Activated T-cell treated with anti-CD3 and anti-CD28 coated beads for 1 hour (primary cell): ENCODE data around the gene POLA2.

Experiments
- DNase-seq: peaks from one replicate; pipeline ENCODE4 v3.0.0-alpha.2; 2020; ENCODE audit warnings: low read depth

Gene POLA2

DNA sequence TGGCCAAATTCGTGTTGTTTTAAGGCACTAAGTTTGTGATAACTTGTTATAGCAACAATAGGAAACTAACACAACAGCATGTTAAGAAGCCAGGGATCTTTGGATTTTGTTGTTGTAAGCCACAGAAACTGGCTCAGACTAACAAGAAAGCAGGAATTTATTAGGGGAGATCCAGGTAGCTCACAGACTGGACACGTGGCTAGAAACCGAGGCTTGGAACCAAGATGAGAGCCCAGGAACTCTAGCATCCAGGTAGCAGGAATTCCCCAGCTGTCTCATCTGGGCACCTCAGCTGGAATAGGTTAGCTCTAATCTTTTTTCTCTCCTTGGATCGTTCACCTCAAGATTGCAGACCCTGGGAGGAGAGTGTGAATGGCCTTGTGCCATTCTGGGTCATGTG lies 24.9 kb downstream of the POLA2 start:
- no peak for DNase-seq

DNA sequence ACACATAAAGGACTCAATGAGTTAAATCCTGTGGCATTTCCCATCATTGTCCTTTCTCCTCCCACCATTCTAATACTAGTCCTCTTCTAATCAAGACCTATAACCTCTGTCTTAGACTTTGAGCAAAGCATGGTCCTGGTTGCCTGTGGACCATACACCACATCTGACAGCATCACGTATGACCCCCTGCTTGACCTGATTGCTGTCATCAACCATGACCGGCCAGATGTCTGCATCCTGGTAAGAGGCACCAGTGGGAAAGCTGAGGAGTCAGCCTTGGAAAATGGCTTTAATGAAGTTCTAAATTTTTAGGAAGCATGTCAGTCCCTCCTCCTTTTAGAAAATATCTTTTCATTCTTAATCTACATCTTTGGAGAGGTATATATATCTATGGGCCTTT lies 25.8 kb downstream of the POLA2 start:
- no peak for DNase-seq

DNA sequence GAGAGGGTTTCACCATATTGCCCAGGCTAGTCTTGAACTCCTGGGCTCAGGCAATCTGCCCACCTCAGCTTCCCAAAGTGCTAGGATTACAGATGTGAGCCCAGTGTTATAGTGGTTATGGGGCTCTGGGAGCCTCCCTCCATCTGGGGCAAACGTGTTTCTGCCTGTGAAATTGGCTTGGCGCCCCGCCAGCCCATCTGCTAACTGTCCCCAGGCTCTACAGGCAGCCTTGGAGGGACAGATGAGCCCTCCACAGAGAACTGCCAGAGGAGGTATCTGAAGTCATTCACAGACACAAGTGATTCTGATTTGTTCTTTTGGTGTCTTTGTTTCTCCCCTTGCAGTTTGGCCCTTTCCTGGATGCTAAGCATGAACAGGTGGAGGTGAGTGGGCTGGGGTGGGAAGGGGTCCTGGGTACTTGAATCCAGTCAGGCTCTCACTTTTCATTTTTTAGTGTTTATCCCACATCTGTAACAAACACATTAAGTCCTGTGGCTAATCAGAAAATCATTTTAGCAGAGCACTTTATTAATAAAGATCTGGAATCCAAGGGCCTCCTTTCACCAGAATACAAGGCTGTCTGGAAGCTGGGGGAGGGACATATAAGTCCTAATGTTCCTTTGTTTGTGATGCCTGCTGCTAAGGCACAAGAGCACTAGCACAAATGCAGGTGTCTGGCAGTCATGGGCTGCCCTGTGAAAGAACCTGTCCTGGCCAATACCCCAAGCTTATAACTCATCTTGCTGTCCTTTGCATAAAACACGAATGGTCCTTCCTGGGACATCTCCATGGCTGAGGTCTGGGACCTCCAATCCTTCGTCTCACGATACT lies 27.2 kb downstream of the POLA2 start:
- no peak for DNase-seq

DNA sequence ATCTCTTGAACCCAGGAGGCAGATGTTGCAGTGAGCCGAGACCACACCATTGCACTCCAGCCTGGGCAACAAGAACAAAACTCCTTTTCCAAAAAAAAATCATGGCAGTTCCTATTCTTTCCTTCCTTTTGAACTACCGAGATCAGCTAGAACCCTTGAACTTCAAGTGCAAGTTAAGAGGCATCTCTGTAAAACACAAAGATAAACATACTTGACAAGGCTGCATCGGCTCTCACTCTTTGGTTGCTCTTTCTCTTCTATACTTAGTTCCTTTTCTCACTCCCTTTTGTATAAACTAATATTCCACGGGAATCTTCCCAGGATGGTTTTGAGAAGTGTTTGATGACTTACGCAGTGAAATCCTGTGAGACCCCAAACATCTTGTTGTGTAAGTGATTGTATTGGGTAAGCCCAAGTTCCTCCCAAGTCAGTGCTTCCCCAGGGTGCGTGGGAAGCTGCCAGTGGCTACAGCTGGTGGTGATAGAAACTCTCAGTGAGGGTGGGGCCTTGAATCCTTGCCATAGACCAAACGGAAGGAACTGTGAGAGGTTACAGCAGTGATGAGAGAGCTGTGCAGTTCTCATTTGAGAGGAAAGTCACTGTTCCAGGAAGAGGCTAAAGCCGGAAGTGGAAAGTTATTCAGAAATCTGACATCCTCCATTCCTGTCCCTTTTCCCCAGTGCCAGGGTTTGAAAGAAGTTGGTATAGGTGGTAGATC lies 28.8 kb downstream of the POLA2 start:
- DNase-seq = no peak

DNA sequence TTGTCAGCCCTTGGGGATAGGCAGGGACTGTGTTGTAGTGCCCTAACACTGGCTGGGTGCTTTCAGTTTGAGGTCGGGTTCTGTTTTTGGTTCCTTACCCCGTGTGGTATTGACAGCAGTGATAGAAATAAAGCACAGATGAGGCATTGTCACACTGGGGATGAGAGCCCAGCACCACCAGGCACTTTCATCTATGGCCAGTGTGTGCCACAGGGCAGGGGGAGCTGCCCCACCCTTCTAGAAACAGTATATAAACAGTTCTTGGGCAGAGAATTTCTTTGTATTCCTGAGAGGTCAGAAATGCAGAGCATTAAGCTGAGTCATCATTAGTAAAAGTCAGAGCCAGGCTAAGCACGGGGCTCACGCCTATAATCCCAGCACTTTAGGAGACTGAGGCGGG lies 29.9 kb downstream of the POLA2 start:
- DNase-seq = no peak

DNA sequence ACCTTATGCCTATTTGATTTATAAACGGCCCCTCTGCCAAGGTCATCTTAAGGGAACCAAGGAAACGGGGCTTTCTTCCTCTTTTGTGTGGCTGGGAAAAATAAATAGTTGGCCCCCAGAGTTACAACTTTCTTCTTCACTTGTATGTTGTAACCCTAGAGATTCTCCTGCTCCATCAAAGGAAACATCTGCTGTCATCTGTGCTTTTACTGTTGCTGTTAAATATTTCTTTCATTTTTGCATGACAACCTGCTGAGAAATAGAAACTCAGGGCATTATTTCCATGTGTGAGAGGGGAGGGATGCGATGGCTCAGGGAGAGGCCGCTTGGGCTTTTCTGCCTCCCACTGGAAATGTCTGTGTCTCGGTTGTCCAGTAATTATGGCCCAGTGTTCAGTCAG lies 31.1 kb downstream of the POLA2 start:
- no peak for DNase-seq

- no peak for DNase-seq
These were observed 32.2 kb downstream of the POLA2 start for GRCh38 chr11:65293909-65294381.

DNA sequence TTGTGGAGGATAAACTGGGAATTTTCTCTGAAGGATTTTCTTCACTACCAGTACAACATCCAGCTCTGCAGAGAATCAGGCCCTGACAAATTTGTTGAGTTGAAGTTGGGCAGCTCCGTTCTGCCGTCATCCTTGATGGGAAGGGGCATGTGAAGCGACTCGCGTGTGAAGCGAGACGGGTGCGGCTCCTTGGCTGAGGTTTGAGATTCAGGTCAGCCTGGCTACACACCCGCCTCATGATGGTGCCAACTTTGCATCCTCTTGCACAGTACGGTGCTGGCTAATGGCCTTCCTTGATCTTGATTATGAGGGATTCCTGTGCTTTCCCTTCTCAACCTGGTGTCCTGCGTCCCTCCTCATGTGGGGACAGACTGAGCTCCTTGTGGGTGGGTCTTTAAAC lies 33.2 kb downstream of the POLA2 start:
- DNase-seq = no peak

DNA sequence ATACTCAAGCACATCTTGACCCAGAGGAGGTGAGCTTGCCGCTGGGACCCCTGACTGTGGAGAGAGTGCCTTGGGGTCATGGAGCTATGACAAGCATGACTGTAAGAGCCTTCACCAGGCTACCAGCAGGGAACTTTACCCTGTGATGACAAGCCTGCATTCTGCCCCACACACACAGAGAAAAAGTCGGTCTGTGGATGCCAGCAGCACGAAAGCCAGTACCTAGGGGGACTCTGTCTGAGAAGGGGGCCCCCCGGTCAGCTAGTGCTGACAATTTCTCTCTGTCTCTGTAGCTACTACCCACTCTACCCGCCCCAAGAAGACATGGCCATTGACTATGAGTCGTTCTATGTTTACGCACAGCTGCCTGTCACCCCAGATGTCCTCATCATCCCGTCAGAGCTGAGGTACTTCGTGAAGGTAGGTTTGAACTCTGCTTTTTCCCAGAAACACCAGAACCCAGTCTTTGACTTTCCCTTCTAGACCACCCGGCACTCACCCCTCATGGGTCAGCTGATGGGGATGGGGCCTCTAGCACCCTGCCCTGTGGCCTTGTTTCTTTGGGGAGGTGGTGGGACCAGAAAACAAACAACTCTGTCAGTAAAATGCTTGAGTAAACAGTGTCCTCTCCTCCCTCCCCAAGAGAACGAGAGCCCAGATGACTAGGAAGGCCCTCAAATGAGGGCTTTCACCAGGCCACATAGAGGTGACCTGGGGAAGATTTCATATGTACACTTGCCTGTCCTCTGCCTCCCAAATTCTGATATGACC lies 34.0 kb downstream of the POLA2 start:
- DNase-seq = no peak

GRCh38 chr11:65297026-65297672 lies 35.4 kb downstream of the POLA2 start:
- DNase-seq = no peak

DNA sequence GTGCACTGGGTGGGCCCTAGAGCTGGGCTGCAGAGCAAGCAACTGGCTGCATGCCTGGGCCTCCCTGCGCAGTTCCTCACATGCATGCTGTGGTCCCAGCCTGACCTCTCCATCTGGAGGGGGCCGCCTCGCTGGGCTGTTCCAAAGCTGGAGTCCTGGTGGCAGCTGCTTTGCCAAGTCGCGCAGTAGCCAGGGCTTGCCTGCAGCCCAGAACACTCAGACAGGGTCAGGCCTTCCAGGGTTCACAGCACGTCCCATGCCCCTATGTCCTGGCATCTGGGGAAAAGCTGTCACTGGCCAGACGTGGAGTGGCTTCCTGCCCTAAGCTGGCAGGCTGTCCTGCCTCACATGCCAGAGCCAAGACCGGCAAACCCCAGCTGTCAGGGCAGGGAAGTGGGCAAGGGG lies 36.4 kb downstream of the POLA2 start:
- DNase-seq = no peak

DNA sequence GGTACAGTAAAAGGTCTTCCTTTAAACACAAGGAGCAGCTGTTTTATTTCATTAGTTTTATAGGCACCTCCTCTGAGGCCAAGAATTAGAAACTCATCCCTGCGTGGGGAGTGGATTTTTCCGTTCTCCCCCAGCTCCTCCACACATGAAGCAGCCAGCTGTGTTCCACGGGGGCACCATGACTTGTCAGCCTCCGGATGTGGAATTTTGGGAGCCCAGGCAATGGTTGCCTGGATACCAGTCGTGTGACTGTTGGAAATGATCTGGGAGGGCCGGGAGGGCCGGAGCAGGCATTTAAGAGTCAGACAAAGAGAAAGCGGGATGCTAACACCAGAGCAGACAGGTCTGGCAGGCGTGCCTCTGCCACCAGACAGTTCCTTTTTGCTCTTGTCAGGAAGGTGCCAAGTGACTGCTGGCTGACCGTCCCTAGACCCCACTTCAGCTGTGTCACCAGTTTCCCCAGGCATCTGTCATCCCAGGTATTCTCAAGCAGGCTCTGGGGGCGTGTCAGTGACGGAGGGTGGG lies 37.0 kb downstream of the POLA2 start:
- no peak for DNase-seq

- DNase-seq = no peak
These were observed 39.0 kb downstream of the POLA2 start for GRCh38 chr11:65300621-65301275.

- no peak for DNase-seq
These were observed 39.9 kb downstream of the POLA2 start for GRCh38 chr11:65301491-65302329.

GRCh38 chr11:65303555-65303954 lies 41.8 kb downstream of the POLA2 start:
- no peak for DNase-seq

GRCh38 chr11:65304110-65304509 lies 42.3 kb downstream of the POLA2 start:
- DNase-seq = no peak

GRCh38 chr11:65304613-65305012 lies 42.9 kb downstream of the POLA2 start:
- no peak for DNase-seq

- DNase-seq = no peak
These were observed 43.9 kb downstream of the POLA2 start for GRCh38 chr11:65305501-65306268.
